Fibroblast of skin of right quadriceps (primary cell): ENCODE measurements around the gene PKP3.
"Not testable (repeated sequence)": the region's sequence is repeated elsewhere in the genome, so short reads cannot be mapped to it uniquely, and the experiment has no call there.

Source experiments
- DNase-seq: peaks from one replicate; pipeline ENCODE4 v3.0.0-alpha.2; 2013

PKP3 gene

DNA sequence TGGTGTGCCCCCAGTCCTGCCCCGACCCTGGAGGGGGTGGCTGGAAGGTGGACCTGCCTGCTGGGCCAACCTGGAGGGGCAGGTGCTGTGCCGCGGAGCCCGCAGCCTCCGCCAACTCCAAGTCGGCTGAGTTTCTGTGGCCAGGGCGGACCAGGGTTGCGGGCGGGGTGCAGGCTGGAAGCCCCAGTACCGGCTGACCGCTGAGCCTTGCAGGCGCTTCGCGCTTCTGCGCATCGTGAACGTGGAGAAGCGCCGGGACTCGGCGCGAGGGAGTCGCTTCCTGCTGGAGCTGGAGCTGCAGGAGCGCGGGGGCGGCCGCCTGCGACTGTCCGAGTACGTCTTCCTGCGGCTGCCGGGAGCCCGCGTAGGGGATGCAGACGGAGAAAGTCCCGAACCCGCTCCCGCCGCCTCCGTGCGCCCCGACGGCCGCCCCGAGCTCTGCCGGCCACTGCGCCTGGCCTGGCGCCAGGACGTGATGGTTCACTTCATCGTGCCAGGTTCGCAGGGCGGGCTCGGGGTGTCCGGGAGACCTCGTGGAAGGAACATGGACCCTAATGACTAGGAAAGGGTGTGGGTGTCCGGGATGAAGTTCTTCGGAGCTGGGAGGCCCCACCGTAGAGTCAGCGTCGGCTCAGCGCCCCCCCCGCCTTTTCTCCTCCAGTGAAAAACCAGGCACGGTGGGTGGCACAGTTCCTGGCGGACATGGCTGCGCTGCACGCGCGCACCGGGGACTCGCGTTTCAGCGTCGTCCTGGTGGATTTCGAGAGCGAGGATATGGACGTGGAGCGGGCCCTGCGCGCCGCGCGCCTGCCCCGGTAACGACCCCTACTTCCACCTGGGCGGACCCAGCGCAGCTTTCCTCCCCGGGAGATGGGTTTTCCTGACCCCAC, 14.6 kb upstream of the PKP3 start:
- no peak for DNase-seq

DNA sequence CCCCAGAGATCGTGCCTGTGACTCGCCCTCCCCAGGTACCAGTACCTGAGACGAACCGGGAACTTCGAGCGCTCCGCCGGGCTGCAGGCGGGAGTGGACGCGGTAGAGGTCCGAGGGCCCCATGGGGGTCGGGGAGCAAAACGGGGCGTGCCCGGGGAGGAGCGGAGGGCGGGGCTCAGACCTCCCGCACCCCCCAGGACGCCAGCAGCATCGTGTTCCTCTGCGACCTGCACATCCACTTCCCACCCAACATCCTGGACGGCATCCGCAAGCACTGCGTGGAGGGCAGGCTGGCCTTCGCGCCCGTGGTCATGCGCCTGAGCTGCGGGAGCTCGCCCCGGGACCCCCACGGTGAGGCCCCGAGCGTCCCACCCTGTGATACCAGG, 13.9 kb upstream of the PKP3 start:
- no peak for DNase-seq

DNA sequence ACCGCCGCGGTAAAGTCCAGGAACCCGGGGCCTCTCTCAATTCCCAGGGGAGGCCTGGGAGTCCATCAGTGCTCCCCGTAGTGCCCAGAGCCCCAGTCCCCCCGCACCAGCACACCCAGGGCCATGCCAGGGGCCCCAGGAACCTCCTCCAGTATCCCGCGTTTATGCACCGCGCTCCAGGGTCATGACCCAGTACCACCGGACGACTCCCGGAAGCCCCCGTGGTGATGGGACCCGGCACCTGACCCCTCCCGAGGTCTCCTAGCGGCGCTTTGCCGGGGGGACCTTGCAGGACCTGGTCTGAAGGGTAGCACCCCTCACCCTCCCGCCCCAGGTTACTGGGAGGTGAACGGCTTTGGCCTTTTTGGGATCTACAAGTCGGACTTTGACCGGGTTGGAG, 13.5 kb upstream of the PKP3 start:
- DNase-seq: no peak

DNA sequence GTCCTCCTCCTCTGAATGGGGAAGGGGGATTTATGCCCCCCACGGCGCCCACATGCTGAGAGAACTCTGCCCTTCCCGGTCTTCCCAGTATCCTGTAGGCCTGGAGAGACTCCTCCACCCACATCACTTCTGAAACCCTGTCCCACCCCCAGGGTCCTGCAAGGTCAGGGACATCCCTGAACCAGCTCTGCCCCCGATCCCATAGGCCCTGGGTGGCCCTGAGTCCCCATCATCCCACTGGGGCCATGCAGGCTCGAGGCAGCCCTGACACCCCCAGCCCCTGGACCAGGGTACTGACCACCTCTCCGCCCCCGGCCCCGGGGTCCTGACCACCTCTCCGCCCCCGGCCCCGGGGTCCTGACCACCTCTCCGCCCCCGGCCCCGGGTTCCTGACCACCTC, 13.0 kb upstream of the PKP3 start:
- DNase-seq: no peak

DNA sequence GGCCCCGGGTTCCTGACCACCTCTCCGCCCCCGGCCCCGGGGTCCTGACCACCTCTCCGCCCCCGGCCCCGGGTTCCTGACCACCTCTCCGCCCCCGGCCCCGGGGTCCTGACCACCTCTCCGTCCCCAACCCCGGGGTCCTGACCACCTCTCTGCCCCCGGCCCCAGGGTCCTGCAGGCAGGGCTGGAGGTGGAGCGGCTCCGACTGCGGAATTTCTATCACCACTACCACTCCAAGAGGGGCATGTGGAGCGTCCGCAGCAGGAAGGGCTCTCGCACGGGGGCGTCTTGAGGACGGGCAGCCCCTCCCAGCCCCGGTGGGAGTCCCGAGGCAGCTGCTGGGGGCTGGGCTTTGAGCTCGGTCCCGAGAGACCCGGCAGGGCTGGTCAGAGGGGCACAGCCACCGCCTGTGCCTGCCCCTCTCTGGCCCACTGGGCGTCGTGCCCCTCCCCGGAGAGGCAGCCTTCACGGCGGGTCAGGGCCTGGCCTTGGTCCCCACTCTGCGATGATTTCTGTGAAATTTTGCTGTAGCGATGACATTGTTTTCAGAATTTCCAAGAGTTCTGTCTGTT, 12.4 kb upstream of the PKP3 start:
- no peak for DNase-seq

DNA sequence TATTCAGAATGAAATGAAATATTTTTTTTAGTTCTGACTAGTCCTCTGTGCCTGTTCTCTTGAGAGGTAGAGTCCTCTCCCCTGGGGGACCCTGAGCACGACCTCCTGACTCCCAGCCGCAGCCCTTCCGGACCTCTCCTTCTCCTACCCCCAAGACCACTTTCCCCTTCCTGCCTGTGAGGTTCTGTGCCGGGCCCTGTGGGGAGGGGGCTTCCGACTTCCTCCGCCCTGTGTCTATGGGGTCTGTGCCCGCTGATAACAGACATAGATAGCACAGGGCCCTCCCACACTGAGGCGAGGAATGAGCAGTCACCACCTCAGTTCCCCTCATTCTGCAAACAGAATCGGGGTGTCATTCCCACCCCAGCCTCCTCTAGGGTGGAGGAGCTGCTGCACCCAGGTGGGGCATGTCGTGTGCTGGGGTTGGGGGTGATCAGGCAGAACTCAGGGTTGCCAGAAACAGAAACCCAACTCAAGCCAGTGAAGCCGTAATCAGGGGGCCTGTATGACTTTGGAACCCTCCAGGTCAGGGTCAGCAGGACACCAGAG, 11.9 kb upstream of the PKP3 start:
- DNase-seq: no peak

DNA sequence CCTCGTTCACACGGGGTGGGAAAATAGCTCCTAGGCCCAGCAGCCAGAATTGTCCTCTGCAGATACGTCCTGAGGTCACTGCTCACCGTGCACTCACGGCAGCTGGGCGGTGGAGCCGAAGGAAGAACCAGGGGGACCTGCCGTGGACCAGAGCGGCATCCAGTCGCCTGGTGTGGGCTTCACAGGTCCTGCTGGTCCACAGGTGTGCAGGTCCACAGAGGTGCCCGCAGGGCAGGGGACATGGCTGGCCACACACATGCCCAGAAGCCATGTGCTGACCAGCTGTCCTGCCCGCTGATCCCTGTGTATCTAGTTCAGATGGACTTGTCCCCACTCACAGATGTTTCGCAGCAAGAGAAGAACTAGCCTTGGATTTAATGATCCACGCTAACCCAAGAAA, 10.6 kb upstream of the PKP3 start:
- no peak for DNase-seq

DNA sequence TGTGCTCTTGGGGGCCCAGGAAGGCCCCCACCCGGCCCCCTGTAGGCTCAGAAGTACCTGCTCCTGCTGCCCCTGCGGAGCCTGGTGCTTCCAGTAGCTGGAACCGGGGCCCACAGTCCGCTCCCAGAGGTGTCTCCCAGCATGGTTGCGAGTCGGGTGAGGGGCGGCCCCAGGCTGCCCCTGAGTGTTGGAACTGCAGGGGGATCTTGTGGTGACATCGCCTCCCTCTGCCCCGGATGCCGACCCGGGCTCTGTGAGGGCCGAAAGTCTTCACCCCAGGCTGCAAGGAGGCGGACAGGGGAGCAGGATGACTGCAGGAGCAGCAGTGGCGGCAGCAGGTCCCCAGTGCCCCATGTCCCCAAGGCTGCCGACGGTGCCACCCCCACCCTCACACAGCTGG, 9.5 kb upstream of the PKP3 start:
- DNase-seq: no peak

DNA sequence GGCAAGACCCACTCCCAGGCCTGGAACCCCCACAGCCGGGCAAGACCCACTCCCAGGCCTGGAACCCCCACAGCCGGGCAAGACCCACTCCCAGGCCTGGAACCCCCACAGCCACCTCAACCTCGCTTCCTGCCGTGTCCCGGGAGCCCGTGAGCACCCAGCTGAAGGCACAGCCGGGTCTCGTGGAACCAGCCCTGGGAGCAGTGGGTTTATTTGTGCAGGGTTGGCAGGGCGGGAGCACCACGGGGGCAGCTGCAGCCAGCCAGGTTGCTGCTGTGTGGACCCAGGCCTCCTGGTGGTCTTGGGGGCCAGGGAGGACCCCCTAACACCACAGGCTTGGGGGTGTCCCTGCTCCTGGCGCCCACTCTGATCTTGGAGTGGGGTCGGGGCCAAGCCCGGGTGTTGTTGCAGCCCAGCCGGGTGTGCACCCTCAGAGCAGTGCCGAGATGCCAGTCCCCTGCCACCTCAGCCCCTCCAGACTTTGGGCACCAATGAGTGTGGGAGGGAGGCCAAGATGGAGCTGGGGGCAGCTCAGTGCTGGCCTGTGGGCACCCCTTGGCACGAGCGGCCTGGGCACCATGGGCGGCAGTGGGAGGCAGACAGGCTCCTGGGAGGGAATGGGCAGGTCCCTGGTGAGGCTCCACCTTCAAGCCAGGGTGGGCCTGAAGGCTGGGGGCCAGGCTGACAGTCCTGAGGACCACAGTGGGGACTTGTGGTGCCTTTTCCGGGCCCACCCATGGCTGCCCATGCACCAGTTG, 8.2 kb upstream of the PKP3 start:
- DNase-seq: no peak

DNA sequence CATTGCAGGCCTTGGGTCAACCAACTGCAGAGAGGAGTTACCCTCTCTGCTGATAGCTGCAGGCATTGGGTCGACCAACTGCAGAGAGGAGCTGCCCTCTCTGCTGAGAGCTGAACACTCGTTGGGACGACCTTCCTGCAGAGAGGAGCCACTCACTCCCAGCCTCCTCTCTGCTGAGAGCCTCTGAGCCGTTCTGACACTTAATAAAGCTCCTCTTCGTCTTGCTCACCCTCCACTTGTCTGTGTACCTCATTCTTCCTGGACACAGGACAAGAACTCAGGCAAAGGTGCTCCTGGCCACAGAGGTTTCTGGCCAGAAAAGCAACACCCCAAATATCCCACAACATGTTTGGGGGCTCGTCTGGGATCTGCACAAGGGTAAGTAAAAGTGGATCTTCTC, 7.5 kb upstream of the PKP3 start:
- DNase-seq: no peak

DNA sequence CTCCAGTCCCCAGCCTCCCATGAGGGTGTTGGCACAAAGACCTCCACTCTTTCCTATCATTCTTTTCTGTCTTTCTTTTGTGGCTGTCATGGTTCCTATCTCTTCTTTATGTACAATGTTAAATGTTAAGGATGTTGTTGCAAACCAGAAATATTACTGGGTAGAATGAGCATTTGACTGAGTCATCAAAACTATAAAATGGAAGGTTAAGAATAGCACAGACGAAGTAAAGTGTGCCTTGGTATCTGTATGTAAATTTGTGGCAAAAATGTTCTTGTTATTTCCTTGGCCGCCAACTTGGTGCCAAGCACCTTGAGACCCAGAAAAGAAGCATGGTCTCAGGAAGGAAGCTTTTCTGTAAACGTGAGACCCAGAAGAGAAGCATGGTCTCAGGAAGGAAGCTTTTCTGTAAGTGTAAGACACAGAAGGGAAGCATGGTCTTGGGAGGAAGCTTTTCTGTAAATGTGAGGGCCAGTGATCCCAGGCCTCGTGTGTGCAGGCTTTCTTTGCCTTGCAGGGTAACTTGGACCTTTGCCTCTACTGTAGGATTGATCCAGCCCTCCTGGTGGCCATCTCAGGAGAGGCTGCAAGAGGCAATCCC, 6.7 kb upstream of the PKP3 start:
- no peak for DNase-seq

DNA sequence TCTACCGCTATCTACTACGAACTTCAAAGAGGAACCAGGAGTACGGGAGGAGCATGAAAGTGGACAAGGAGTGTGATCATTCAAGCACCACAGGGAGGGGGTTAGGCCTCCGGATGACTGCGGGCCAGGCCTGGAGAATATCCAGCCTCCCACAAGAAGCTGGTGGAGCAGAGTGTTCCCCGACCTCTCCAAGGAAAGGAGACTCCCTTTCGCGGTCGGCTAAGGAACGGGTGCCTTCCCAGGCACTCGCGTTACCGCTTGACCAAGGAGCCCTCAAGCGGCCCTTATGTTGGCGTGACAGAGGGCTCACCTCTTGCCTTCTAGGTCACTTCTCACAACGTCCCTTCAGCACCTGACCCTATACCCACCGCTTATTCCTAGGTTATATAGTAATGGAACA, 4.6 kb upstream of the PKP3 start:
- not testable (repeated sequence) for DNase-seq

DNA sequence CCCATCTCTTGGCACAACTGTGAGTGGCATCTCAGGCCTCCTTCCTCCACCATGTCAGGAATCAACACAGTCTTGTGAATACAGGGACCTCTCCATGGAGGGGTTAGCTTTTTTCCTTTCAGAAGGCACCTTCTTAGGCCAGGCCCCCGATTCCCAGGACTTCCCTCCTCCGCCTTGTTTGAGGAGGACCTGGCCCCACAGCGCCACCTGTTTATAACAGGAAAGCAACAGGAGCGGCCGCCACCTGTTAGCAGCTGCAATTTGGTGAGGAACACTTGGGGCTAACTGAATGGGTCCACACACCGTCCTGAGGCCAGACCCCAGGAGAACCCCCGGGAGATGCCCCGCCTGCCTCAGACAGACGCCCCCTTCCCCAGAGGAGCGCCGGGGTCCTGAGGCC, 3.8 kb upstream of the PKP3 start:
- DNase-seq: no peak

DNA sequence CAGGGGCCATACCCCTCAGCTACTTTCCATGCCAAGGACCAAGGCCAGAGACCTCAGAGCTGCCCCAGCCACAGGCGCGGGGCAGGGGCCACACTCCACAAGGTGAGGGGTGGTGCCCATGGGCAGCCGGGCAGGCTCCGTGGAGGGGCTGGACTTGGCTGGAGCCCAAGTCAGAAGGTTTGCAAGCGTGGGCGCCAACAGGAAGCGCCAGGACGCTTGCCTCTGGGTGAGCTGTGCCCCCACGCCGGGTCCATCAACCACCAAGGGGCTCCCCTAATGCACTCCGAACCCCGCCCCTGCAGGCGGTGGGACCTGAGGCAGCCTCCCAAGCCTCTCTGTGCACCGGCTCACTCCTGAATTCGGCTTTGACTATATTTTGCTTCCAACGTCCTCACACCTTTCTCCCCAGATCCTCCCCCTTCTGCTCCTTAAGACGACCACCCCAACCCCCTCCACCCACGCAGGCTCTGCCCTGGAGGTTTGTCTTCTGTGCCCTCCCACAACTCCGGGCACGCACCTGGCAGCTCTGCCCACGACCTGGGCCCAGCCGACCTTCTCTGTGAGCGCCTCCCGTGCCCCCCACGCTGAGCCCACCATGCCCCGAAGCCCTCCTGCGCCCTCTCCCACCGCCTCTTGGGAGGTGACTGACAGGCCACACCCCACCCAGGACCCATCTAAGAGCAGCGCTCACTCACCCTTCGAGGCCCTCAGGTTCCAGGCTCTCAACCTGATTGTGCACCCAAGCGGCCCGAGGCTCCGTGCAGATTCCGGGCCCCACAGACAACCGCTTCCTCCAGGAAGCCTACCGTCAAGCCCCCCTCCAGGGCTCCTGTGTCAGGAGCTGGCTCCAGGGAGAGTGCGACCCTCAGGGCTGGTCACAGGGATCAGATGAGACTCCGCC, 2.6 kb upstream of the PKP3 start:
- DNase-seq: no peak

DNA sequence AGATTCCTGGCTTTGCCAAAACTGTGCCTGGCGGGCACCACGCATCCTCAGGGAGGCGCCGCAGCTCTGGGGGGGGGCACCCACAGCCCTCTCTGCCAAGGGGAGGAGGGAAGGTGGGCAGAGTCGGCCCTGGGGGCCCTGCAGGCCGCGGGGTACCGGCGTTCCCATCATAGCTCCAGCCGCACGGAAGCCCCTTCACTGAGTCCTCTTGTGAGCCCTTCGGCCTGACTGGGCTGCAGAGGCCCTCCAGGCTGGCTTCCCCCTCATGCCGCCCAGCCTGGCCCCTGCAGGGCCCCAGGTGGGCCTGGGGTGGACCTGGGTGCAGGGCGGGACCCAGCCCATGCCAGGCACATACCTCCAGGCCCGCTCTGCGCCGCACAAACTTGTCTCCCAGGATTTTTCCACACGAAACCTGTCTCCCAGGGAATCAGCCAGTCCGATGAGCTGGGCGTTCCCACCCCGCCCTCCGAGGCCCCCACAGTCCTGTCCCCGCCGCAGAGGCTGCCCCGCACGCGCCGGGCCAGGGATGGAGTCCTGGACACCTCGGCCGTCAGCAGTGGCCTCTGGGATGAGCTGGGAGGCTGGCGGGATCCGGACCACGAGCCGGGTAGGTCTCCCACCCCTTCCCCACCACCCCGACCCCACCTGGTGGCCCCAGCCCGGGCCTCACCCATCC, 1.8 kb upstream of the PKP3 start:
- no peak for DNase-seq

DNA sequence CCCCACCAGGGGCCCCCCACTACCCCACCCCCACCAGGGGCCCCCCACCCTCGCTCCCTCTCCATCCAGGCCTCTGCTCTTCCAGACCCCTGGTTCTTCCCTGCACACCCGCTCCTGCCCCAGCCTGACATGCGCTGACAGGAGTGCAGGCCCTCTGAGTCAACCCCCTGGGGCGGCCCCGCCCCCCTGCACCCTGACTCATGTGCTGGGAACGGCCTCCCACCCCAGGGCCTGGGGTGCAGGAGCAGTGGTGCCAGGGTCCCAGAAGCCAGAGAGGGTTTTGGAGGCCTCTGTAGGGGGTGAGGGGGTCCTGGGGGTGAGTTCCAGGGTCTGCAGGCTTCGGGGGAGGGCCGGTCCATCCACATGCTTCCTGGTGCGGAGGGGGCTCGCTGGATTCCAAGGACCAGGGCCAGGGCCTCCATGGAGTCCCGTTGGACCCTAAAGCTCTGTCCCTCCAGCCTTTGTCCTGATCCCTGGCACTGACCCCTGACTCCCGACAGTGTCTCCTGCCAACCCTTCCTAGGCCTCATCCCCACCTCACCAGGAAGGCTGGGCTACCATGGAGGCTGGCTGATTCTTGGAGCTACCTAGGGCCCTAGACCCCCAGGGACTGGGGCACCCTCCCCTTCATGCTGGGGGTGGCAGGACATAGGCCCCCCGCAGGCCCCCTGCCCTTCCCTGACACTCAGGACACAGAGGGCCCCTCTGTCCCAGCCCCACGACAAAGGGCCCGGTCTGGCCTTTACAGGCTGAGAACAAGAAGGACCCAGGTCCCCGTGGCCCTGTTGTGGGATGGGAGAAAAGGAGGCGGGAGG, 583 bp upstream of the PKP3 start:
- DNase-seq: peak; percentile 82

DNA sequence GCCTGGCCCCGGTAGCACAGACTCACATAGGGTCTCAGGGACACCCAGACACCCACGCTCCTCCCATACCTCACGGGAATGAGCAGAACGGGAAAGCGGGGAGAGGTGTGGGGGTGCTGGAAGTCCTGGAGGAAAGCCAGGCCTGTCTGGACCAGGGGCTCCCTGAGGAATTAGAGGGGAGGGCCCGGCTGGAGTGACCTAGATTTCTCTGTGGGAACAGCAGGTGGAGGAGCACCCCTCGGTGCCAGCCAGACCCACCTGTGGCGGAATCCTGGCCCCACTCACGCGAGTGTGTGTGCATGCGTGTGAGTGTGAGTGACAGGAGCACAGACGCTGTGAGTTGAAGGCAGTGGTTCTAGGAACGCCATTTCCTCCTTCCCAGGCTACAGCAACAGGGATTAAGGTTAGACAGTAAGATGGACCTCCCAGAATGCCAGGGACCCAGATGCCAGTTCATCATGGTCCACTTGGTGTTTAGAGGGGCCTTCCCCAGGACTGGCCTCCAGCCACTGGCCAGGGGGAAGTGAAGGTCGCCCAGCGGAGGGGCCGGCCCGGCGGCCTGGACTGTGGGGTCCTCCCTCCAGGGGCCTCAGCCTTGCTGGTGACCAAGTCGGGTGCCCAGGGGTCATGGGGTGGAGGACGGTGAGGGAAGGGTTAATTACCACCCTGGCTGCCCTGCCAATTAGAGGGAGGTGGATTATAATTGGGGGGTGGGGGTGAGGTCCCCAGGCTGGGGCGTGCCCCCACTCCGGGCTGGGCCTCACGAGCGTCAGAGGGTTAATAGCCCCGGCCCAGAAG, 1.0 kb downstream of the PKP3 start:
- DNase-seq: no peak

DNA sequence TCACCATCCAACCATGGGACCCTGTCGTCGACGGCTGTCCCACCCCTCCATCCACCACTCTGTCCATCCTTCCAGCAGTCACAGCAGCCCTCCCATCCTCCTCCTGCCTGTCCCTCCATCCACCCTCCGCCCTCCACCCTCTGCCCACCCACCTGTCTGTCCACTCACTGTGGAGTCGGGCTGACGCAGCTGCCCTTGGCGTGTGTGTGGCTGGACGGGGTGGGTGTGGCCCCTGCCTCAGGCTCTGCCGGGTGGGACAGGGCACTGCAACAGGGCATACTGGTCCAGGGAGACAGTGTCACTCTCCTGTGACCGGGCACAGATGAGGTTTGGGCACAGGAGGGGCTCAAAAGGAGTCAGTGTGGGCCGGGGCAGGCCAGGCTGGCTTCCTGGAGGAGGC, 1.9 kb downstream of the PKP3 start:
- DNase-seq: no peak

DNA sequence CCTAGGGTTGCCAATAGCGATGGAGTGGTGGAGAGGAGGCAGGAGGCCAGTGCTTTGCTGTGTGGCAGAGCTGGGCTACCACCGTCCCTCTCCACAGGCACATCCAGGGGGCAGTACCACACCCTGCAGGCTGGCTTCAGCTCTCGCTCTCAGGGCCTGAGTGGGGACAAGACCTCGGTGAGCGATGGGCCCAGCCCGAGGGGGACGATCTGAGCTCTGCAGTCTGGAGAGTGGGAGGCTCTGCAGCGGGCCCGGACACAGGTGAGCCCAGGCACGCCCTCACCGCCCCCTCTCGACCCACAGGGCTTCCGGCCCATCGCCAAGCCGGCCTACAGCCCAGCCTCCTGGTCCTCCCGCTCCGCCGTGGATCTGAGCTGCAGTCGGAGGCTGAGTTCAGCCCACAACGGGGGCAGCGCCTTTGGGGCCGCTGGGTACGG, 2.5 kb downstream of the PKP3 start:
- no peak for DNase-seq
